Lung (tissue), 12 donors: ENCODE measurements around the gene FAM53A. TPM values are rescaled to one million over a fixed set of nuclear protein-coding genes. Genes with fewer than 3 reads are reported as not detected.

Experiments
- ATAC-seq: fragments of 200-7000 bp; cut with Tn5 transposase; one replicate; pipeline ENCODE4 v1.9.1; 2020; ENCODE audit warnings: moderate number of reproducible peaks; ENCODE audit not compliant: insufficient read depth, low FRiP score
- DNase-seq, 3 donors: peaks; one replicate each; pipeline ENCODE4 v3.0.0-alpha.2; 2013 to 2017
- H3K27ac ChIP-seq, 2 donors: one replicate each; pipeline ENCODE4 v1.5.1; 2013; ENCODE audit warnings: mild to moderate bottlenecking in 2 of 2, moderate library complexity in 2 of 2, control low read depth in 1 of 2, inconsistent platforms in 1 of 2, low read depth in 1 of 2, low read length in 1 of 2
- H3K27me3 ChIP-seq, 3 donors: one replicate each; pipeline ENCODE4 v1.5.1; 2013; ENCODE audit warnings: low read length in 2 of 3; ENCODE audit not compliant: control insufficient read depth in 3 of 3, insufficient read depth in 3 of 3
- H3K36me3 ChIP-seq, 4 donors: one replicate each; pipeline ENCODE4 v1.5.1; 2013; ENCODE audit warnings: low read length in 4 of 4, mild to moderate bottlenecking in 1 of 4, moderate library complexity in 1 of 4; ENCODE audit not compliant: control insufficient read depth in 4 of 4, insufficient read depth in 4 of 4
- H3K4me1 ChIP-seq, 5 donors: one replicate each; pipeline ENCODE4 v1.5.1; 2013; ENCODE audit warnings: low read length in 5 of 5, mild to moderate bottlenecking in 2 of 5, moderate library complexity in 1 of 5; ENCODE audit not compliant: control insufficient read depth in 5 of 5, insufficient read depth in 5 of 5
- H3K4me3 ChIP-seq: one replicate; pipeline ENCODE4 v1.5.1; 2013; ENCODE audit warnings: mild to moderate bottlenecking, control low read depth, moderate library complexity
- H3K9ac ChIP-seq, 2 donors: one replicate each; pipeline ENCODE4 v1.5.1; 2013; ENCODE audit warnings: low read length in 2 of 2, control low read depth in 1 of 2; ENCODE audit not compliant: insufficient read depth in 1 of 2
- H3K9me3 ChIP-seq, 4 donors: one replicate each; pipeline ENCODE4 v1.5.1; 2013; ENCODE audit warnings: low read length in 3 of 4, mild to moderate bottlenecking in 1 of 4, moderate library complexity in 1 of 4; ENCODE audit not compliant: control insufficient read depth in 4 of 4, insufficient read depth in 3 of 4
- WGBS, 2 donors: extraction: QIAGEN DNeasy Blood & Tissue Kit; methylation state at CpG; one replicate each; pipeline ENCODE4 v1.1.7; 2013; 5-methylcytosine and 5-hydroxymethylcytosine counted together
- polyA plus RNA-seq, 2 donors: library from polyadenylated mRNA; stranded (reverse); fragments of 200-250 nt; gene quantifications; one replicate each; pipeline ENCODE4 v1.2.1, GENCODE V29; 2013
- total RNA-seq, 2 donors: library from RNA; depleted of rRNA in 1 of 2; stranded (reverse); fragments of >200 nt in 1 of 2; gene quantifications; one replicate each; pipeline ENCODE4 v1.2.1, GENCODE V29; 2014 to 2021
- TF ChIP-seq, protein P1 (sequence below): IDR thresholded peaks from 2 replicates; pipeline ENCODE4 v1.5.1; 2012; ENCODE audit warnings: mild to moderate bottlenecking; ENCODE audit errors: control extremely low read depth, extremely low read depth
- donor health status: control.
- donor health status: control.
- donor health status: Bipolar disorder and iron deficiency.
- donor health status: healthy.
- donor health status: DM: yes; HTN: yes; CAD: no.

Gene FAM53A
- total and polyA plus RNA-seq, 4 donors: 1.4 to 2.8 (median 2.2) TPM

GRCh38 chr4:1593881-1594345 lies 90.2 kb downstream of the FAM53A start:
- Histone ChIP-seq H3K4me3 (no peak overlapping the region), H3K27ac (no peak overlapping the region), H3K36me3 (no peaks in the 10 kb centered on the region), H3K9me3 (peaks cover 0 to 9% (median 7%) of the 10 kb centered on the region in 4 donors), H3K9ac (no peak overlapping the region), H3K27me3 (peaks cover 0 to 9% (median 0%) of the 10 kb centered on the region in 3 donors), H3K4me1 (no peaks in the 10 kb centered on the region)
- TF ChIP-seq, protein P1, sequence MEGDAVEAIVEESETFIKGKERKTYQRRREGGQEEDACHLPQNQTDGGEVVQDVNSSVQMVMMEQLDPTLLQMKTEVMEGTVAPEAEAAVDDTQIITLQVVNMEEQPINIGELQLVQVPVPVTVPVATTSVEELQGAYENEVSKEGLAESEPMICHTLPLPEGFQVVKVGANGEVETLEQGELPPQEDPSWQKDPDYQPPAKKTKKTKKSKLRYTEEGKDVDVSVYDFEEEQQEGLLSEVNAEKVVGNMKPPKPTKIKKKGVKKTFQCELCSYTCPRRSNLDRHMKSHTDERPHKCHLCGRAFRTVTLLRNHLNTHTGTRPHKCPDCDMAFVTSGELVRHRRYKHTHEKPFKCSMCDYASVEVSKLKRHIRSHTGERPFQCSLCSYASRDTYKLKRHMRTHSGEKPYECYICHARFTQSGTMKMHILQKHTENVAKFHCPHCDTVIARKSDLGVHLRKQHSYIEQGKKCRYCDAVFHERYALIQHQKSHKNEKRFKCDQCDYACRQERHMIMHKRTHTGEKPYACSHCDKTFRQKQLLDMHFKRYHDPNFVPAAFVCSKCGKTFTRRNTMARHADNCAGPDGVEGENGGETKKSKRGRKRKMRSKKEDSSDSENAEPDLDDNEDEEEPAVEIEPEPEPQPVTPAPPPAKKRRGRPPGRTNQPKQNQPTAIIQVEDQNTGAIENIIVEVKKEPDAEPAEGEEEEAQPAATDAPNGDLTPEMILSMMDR: no peak
- ATAC-seq: no peak
- DNase-seq: no peak
- 65 to 81% methylated on average over 17 to 23 of the region's 23 CpGs for WGBS, 2 donors

DNA sequence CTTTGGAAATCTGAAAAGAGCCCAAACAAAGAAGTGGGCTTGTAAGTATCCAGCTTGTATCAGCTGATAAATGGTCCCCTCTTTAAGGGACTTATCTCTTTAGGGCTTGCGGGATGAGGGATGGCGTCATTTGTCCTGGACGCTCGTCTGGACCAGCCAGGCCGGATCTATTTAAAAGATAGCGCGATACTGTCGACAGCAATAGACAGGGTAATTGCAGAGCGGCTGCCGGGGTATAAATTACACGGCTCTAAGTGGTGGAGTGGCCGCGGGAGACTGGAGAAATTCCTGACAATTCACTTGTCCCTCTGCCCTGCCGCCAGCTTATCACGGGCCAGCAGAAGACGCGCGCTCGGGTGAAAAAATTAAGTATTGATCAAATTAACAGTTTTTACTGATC lies 90.7 kb downstream of the FAM53A start:
- ATAC-seq: no peak
- Histone ChIP-seq H3K4me3 (no peak overlapping the region), H3K36me3 (no peaks in the 10 kb centered on the region), H3K9ac (no peak overlapping the region), H3K4me1 (no peaks in the 10 kb centered on the region), H3K27me3 (peaks cover 0 to 9% (median 0%) of the 10 kb centered on the region in 3 donors), H3K9me3 (peaks cover 0 to 10% (median 7%) of the 10 kb centered on the region in 4 donors), H3K27ac (no peak overlapping the region)
- DNase-seq: no peak
- WGBS, 2 donors: 59 to 74% methylated on average over 19 of the region's 19 CpGs
- TF ChIP-seq, protein P1: no peak

- H3K36me3 ChIP-seq: no peaks in the 10 kb centered on the region
- TF ChIP-seq, protein P1: no peak
- 85 to 95% methylated on average over 59 to 62 of the region's 62 CpGs for WGBS, 2 donors
- H3K9me3 ChIP-seq: peaks cover 0 to 13% (median 8%) of the 10 kb centered on the region in 4 donors
- no peak overlapping the region for H3K4me3 ChIP-seq
- no peak overlapping the region for H3K9ac ChIP-seq
- no peaks in the 10 kb centered on the region for H3K4me1 ChIP-seq
- H3K27me3 ChIP-seq: peaks cover 0 to 9% (median 0%) of the 10 kb centered on the region in 3 donors
- no peak overlapping the region for H3K27ac ChIP-seq
- DNase-seq (no peak), ATAC-seq (no peak)
These were observed 91.2 kb downstream of the FAM53A start for GRCh38 chr4:1592709-1593417.
